ENCODE data around the gene TINAGL1.

DNA sequence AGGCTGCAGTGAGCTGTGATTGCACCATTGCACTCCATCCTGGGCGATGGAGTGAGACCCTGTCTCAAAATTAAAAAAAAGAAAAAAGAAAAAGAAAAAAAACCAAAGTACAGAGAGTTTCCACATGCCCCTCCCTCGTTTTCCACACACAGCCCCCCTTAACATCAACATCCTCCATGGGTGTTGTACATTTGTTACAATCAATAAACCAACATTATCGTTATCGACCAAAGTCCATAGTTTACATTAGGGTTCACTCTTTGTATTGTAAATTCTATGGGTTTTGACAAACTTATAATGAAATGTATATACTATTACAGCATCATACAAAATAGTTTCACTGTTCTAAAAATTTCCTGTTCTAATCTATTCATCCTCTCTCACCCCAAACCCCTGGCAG, 15.9 kb upstream of the TINAGL1 start:
- TF ChIP-seq, protein P1, sequence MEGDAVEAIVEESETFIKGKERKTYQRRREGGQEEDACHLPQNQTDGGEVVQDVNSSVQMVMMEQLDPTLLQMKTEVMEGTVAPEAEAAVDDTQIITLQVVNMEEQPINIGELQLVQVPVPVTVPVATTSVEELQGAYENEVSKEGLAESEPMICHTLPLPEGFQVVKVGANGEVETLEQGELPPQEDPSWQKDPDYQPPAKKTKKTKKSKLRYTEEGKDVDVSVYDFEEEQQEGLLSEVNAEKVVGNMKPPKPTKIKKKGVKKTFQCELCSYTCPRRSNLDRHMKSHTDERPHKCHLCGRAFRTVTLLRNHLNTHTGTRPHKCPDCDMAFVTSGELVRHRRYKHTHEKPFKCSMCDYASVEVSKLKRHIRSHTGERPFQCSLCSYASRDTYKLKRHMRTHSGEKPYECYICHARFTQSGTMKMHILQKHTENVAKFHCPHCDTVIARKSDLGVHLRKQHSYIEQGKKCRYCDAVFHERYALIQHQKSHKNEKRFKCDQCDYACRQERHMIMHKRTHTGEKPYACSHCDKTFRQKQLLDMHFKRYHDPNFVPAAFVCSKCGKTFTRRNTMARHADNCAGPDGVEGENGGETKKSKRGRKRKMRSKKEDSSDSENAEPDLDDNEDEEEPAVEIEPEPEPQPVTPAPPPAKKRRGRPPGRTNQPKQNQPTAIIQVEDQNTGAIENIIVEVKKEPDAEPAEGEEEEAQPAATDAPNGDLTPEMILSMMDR (IDR thresholded peaks at IDR 0.05): no peak
- no peak for TF ChIP-seq POLR2A (IDR thresholded peaks at IDR 0.05)

Measured in right lobe of liver (tissue), 4 donors.